GM23338 (cell line): ENCODE measurements around the gene SYT13. TPM values are rescaled to one million over a fixed set of nuclear protein-coding genes. Genes with fewer than 3 reads are reported as not detected.

Source experiments
- ATAC-seq: fragments of 200-7000 bp; cut with Tn5 transposase; 3 replicates; pipeline ENCODE4 v1.9.1; 2020
- DNase-seq: peaks from one replicate; pipeline ENCODE4 v3.0.0-alpha.2; 2015; ENCODE audit warnings: low spot score
- H2AFZ ChIP-seq: fragments of 200-600 bp; sonication (generic); 2 replicates; pipeline ENCODE4 v1.8.0; 2016; ENCODE audit warnings: antibody characterized with exemption, mild to moderate bottlenecking, moderate library complexity
- H3F3A ChIP-seq: fragments of 200-600 bp; sonication (generic); replicated peaks from 2 replicates; pipeline ENCODE4 v1.8.0; 2017; ENCODE audit warnings: antibody characterized with exemption, mixed run types, low read depth
- H3K27ac ChIP-seq: fragments of 200-600 bp; sonication (generic); 2 replicates; pipeline ENCODE4 v1.6.1; 2016; ENCODE audit warnings: low read depth
- H3K27me3 ChIP-seq: fragments of 200-600 bp; sonication (generic); 2 replicates; pipeline ENCODE4 v1.8.0; 2016; ENCODE audit warnings: mild to moderate bottlenecking, mixed run types, moderate library complexity; ENCODE audit not compliant: insufficient read depth
- H3K36me3 ChIP-seq: fragments of 200-600 bp; sonication (generic); 2 replicates; pipeline ENCODE4 v1.8.0; 2016; ENCODE audit warnings: mild to moderate bottlenecking; ENCODE audit not compliant: insufficient read depth
- H3K4me1 ChIP-seq: fragments of 200-600 bp; sonication (generic); 2 replicates; pipeline ENCODE4 v1.8.0; 2016; ENCODE audit warnings: mild to moderate bottlenecking, moderate library complexity; ENCODE audit not compliant: insufficient read depth
- H3K4me2 ChIP-seq: fragments of 200-600 bp; sonication (generic); 2 replicates; pipeline ENCODE4 v1.7.1; 2017; ENCODE audit warnings: mixed run types
- H3K4me3 ChIP-seq: fragments of 200-600 bp; sonication (generic); 2 replicates; pipeline ENCODE4 v1.6.1; 2016; ENCODE audit warnings: mixed run types
- H3K79me2 ChIP-seq: fragments of 200-600 bp; sonication (generic); replicated peaks from 2 replicates; pipeline ENCODE4 v1.8.0; 2017; ENCODE audit warnings: mild to moderate bottlenecking; ENCODE audit not compliant: insufficient read depth
- H3K9me2 ChIP-seq: fragments of 200-600 bp; sonication (generic); 2 replicates; pipeline ENCODE4 v1.8.0; 2017; ENCODE audit not compliant: insufficient read depth
- H4K20me1 ChIP-seq: fragments of 200-600 bp; sonication (generic); replicated peaks from 2 replicates; pipeline ENCODE4 v1.8.0; 2017; ENCODE audit warnings: mild to moderate bottlenecking; ENCODE audit not compliant: insufficient read depth
- H3K27ac Mint-ChIP-seq: 2 replicates; pipeline ENCODE4 v1.8.0; 2020; ENCODE audit warnings: inconsistent platforms, mild to moderate bottlenecking, moderate library complexity, mixed read lengths
- H3K27me3 Mint-ChIP-seq: 3 replicates; pipeline ENCODE4 v1.8.0; 2022; ENCODE audit warnings: low read depth, mild to moderate bottlenecking, moderate library complexity, mixed read lengths, inconsistent platforms; ENCODE audit not compliant: insufficient read depth, poor library complexity
- H3K36me3 Mint-ChIP-seq: 3 replicates; pipeline ENCODE4 v1.8.0; 2021; ENCODE audit warnings: low read depth, mild to moderate bottlenecking, inconsistent platforms, moderate library complexity, mixed read lengths
- H3K4me1 Mint-ChIP-seq: 3 replicates; pipeline ENCODE4 v1.8.0; 2020; ENCODE audit warnings: mild to moderate bottlenecking, inconsistent platforms, mixed read lengths
- H3K4me3 Mint-ChIP-seq: 3 replicates; pipeline ENCODE4 v1.8.0; 2021; ENCODE audit warnings: moderate library complexity, mild to moderate bottlenecking, inconsistent platforms, mixed read lengths
- H3K9me3 Mint-ChIP-seq: 3 replicates; pipeline ENCODE4 v1.8.0; 2020; ENCODE audit warnings: moderate library complexity, mild to moderate bottlenecking, inconsistent platforms, mixed read lengths
- CREB1 ChIP-seq: fragments of 250-450 bp; sonication (Bioruptor Pico); IDR thresholded peaks from 2 replicates; pipeline ENCODE4 v1.5.0; 2020; ENCODE audit warnings: low read depth, mild to moderate bottlenecking, moderate library complexity
- EZH2 ChIP-seq: fragments of 200-600 bp; sonication (generic); IDR thresholded peaks from one replicate; pipeline ENCODE4 v1.8.0; 2017; ENCODE audit warnings: antibody characterized with exemption, mild to moderate bottlenecking, low read depth; ENCODE audit not compliant: unreplicated experiment
- EZH2phosphoT487 ChIP-seq: fragments of 200-600 bp; sonication (generic); IDR thresholded peaks from one replicate; pipeline ENCODE4 v1.8.1; 2018; ENCODE audit warnings: antibody characterized with exemption; ENCODE audit not compliant: unreplicated experiment
- JUNB ChIP-seq: IDR thresholded peaks from one replicate; pipeline ENCODE4 v1.6.1; 2016; ENCODE audit warnings: antibody characterized with exemption; ENCODE audit not compliant: unreplicated experiment
- NANOG ChIP-seq: IDR thresholded peaks from 2 replicates; pipeline ENCODE4 v1.6.1; 2016; ENCODE audit warnings: antibody characterized with exemption, borderline replicate concordance
- POLR2AphosphoS5 ChIP-seq: IDR thresholded peaks from 2 replicates; pipeline ENCODE4 v1.6.1; 2016; ENCODE audit warnings: antibody characterized with exemption, low read depth
- STAT1 ChIP-seq: IDR thresholded peaks from one replicate; pipeline ENCODE4 v1.6.1; 2016; ENCODE audit warnings: antibody characterized with exemption; ENCODE audit not compliant: unreplicated experiment
- ZNF114 ChIP-seq: fragments of 250-450 bp; sonication (Bioruptor Pico); IDR thresholded peaks from 2 replicates; pipeline ENCODE4 v1.5.0; 2020; ENCODE audit warnings: mild to moderate bottlenecking, moderate library complexity
- ZNF331 ChIP-seq: fragments of 250-450 bp; sonication (Bioruptor Pico); IDR thresholded peaks from 2 replicates; pipeline ENCODE4 v1.5.0; 2020; ENCODE audit warnings: low read depth, mild to moderate bottlenecking, moderate library complexity
- polyA plus RNA-seq: library from polyadenylated mRNA; unstranded; fragments of >200 nt; fragmentation: Nextera tagmentation; extraction: Ambion mirVana; gene quantifications from 2 replicates; pipeline ENCODE4 v1.2.1, GENCODE V29; 2016
- total RNA-seq: library from RNA; depleted of rRNA; stranded (reverse); fragments of >200 nt; shearing (Covaris generic); gene quantifications from 2 replicates; pipeline ENCODE4 v1.2.3, GENCODE V29; 2014
- TF ChIP-seq, protein P1 (sequence below): IDR thresholded peaks from one replicate; pipeline ENCODE4 v1.6.1; 2018; ENCODE audit warnings: antibody characterized with exemption; ENCODE audit not compliant: unreplicated experiment
- TF ChIP-seq, protein P2 (sequence below): fragments of 250-450 bp; sonication (Bioruptor Pico); IDR thresholded peaks from 2 replicates; pipeline ENCODE4 v1.5.0; 2020; ENCODE audit warnings: mild to moderate bottlenecking, moderate library complexity
- TF ChIP-seq, protein P3 (sequence below): IDR thresholded peaks from 2 replicates; pipeline ENCODE4 v1.6.1; 2016; ENCODE audit warnings: antibody characterized with exemption
- TF ChIP-seq, protein P4 (sequence below), 2 experiments: fragments of 200-600 bp in 1 of 2; sonication (generic) in 1 of 2; conservative IDR thresholded peaks; 2 replicates each; pipeline versions ENCODE4 v1.5.1 to v1.6.1; 2016 to 2017; ENCODE audit warnings: antibody characterized with exemption in 2 of 2, low read depth in 2 of 2, mild to moderate bottlenecking in 2 of 2, moderate library complexity in 1 of 2

Gene SYT13
- total and polyA plus RNA-seq, 2 experiments from 2014 or later, result 3.4 to 16.3 TPM

DNA sequence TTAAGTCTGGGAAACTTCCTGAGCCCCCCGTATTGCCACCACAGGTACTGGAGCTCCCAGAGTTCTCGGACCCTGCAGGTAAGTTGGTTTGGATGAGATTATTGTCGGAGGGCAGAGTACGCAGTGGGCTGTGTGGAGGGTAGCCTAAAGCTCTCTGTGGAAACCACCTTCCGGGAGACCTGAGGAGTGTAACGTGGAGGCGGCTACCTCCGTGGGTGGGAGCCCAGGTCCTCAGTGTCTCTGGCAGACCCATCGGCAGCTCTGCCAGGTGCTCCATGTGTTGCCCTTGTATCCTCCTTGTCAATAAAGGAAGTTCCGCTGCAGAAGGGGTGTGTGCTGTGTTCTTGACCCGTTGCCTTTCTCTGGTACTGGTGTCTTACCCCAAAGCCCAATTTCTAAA is 61.4 kb downstream of the SYT13 start:
- no peak overlapping the region for H3K4me2 ChIP-seq
- no peaks in the 10 kb centered on the region for H3K79me2 ChIP-seq
- Mint-ChIP-seq H3K27ac (no peak overlapping the region), H3K4me1 (no peaks in the 10 kb centered on the region), H3K36me3 (peaks cover 25% of the 10 kb centered on the region), H3K4me3 (no peak overlapping the region), H3K27me3 (peaks cover 2% of the 10 kb centered on the region), H3K9me3 (no peaks in the 10 kb centered on the region)
- H3K4me3 ChIP-seq, result no peak overlapping the region
- H3F3A ChIP-seq, result no peaks in the 10 kb centered on the region
- H2AFZ ChIP-seq, result no peak overlapping the region
- ATAC-seq (no peak), DNase-seq (no peak)
- H3K4me1 ChIP-seq, result no peaks in the 10 kb centered on the region
- no peaks in the 10 kb centered on the region; the same call in 1 of the 2 replicates for H3K9me2 ChIP-seq
- no peaks in the 10 kb centered on the region for H3K36me3 ChIP-seq
- H4K20me1 ChIP-seq, result peaks cover 2% of the 10 kb centered on the region; the same call in 1 of the 2 replicates
- TF ChIP-seq ZNF331 (CRISPR knock-in tag), result no peak
- TF ChIP-seq, protein P1, sequence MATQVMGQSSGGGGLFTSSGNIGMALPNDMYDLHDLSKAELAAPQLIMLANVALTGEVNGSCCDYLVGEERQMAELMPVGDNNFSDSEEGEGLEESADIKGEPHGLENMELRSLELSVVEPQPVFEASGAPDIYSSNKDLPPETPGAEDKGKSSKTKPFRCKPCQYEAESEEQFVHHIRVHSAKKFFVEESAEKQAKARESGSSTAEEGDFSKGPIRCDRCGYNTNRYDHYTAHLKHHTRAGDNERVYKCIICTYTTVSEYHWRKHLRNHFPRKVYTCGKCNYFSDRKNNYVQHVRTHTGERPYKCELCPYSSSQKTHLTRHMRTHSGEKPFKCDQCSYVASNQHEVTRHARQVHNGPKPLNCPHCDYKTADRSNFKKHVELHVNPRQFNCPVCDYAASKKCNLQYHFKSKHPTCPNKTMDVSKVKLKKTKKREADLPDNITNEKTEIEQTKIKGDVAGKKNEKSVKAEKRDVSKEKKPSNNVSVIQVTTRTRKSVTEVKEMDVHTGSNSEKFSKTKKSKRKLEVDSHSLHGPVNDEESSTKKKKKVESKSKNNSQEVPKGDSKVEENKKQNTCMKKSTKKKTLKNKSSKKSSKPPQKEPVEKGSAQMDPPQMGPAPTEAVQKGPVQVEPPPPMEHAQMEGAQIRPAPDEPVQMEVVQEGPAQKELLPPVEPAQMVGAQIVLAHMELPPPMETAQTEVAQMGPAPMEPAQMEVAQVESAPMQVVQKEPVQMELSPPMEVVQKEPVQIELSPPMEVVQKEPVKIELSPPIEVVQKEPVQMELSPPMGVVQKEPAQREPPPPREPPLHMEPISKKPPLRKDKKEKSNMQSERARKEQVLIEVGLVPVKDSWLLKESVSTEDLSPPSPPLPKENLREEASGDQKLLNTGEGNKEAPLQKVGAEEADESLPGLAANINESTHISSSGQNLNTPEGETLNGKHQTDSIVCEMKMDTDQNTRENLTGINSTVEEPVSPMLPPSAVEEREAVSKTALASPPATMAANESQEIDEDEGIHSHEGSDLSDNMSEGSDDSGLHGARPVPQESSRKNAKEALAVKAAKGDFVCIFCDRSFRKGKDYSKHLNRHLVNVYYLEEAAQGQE, result no peak
- TF ChIP-seq EZH2phosphoT487, result no peak
- TF ChIP-seq CREB1 (CRISPR knock-in tag), result no peak
- TF ChIP-seq EZH2, result no peak
- no peak for TF ChIP-seq NANOG
- TF ChIP-seq ZNF114 (CRISPR knock-in tag), result no peak
- no peak for TF ChIP-seq STAT1
- TF ChIP-seq JUNB, result no peak
- TF ChIP-seq, protein P2, sequence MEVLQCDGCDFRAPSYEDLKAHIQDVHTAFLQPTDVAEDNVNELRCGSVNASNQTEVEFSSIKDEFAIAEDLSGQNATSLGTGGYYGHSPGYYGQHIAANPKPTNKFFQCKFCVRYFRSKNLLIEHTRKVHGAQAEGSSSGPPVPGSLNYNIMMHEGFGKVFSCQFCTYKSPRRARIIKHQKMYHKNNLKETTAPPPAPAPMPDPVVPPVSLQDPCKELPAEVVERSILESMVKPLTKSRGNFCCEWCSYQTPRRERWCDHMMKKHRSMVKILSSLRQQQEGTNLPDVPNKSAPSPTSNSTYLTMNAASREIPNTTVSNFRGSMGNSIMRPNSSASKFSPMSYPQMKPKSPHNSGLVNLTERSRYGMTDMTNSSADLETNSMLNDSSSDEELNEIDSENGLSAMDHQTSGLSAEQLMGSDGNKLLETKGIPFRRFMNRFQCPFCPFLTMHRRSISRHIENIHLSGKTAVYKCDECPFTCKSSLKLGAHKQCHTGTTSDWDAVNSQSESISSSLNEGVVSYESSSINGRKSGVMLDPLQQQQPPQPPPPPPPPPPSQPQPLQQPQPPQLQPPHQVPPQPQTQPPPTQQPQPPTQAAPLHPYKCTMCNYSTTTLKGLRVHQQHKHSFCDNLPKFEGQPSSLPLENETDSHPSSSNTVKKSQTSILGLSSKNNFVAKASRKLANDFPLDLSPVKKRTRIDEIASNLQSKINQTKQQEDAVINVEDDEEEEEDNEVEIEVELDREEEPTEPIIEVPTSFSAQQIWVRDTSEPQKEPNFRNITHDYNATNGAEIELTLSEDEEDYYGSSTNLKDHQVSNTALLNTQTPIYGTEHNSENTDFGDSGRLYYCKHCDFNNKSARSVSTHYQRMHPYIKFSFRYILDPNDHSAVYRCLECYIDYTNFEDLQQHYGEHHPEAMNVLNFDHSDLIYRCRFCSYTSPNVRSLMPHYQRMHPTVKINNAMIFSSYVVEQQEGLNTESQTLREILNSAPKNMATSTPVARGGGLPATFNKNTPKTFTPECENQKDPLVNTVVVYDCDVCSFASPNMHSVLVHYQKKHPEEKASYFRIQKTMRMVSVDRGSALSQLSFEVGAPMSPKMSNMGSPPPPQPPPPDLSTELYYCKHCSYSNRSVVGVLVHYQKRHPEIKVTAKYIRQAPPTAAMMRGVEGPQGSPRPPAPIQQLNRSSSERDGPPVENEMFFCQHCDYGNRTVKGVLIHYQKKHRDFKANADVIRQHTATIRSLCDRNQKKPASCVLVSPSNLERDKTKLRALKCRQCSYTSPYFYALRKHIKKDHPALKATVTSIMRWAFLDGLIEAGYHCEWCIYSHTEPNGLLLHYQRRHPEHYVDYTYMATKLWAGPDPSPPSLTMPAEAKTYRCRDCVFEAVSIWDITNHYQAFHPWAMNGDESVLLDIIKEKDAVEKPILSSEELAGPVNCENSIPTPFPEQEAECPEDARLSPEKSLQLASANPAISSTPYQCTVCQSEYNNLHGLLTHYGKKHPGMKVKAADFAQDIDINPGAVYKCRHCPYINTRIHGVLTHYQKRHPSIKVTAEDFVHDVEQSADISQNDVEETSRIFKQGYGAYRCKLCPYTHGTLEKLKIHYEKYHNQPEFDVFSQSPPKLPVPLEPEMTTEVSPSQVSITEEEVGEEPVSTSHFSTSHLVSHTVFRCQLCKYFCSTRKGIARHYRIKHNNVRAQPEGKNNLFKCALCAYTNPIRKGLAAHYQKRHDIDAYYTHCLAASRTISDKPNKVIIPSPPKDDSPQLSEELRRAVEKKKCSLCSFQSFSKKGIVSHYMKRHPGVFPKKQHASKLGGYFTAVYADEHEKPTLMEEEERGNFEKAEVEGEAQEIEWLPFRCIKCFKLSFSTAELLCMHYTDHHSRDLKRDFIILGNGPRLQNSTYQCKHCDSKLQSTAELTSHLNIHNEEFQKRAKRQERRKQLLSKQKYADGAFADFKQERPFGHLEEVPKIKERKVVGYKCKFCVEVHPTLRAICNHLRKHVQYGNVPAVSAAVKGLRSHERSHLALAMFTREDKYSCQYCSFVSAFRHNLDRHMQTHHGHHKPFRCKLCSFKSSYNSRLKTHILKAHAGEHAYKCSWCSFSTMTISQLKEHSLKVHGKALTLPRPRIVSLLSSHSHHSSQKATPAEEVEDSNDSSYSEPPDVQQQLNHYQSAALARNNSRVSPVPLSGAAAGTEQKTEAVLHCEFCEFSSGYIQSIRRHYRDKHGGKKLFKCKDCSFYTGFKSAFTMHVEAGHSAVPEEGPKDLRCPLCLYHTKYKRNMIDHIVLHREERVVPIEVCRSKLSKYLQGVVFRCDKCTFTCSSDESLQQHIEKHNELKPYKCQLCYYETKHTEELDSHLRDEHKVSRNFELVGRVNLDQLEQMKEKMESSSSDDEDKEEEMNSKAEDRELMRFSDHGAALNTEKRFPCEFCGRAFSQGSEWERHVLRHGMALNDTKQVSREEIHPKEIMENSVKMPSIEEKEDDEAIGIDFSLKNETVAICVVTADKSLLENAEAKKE (CRISPR knock-in tag), result no peak
- TF ChIP-seq, protein P3, sequence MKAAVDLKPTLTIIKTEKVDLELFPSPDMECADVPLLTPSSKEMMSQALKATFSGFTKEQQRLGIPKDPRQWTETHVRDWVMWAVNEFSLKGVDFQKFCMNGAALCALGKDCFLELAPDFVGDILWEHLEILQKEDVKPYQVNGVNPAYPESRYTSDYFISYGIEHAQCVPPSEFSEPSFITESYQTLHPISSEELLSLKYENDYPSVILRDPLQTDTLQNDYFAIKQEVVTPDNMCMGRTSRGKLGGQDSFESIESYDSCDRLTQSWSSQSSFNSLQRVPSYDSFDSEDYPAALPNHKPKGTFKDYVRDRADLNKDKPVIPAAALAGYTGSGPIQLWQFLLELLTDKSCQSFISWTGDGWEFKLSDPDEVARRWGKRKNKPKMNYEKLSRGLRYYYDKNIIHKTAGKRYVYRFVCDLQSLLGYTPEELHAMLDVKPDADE, result no peak
- TF ChIP-seq, protein P4, sequence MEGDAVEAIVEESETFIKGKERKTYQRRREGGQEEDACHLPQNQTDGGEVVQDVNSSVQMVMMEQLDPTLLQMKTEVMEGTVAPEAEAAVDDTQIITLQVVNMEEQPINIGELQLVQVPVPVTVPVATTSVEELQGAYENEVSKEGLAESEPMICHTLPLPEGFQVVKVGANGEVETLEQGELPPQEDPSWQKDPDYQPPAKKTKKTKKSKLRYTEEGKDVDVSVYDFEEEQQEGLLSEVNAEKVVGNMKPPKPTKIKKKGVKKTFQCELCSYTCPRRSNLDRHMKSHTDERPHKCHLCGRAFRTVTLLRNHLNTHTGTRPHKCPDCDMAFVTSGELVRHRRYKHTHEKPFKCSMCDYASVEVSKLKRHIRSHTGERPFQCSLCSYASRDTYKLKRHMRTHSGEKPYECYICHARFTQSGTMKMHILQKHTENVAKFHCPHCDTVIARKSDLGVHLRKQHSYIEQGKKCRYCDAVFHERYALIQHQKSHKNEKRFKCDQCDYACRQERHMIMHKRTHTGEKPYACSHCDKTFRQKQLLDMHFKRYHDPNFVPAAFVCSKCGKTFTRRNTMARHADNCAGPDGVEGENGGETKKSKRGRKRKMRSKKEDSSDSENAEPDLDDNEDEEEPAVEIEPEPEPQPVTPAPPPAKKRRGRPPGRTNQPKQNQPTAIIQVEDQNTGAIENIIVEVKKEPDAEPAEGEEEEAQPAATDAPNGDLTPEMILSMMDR (conservative IDR thresholded peaks at IDR 0.05; ENCODE audit: low read depth in 2 of 2), result no peak
- TF ChIP-seq POLR2AphosphoS5, result no peak
- no peaks in the 10 kb centered on the region for H3K27me3 ChIP-seq
- H3K27ac ChIP-seq, result no peak overlapping the region
